ENCODE measurements around the gene LRRC8C.

LRRC8C gene

GRCh38 chr1:89723144-89723543, 90.2 kb downstream of the LRRC8C start:
- H3K4me2 ChIP-seq (ENCODE audit: low read length) = no peak overlapping the region
- H3K9me2 ChIP-seq (ENCODE audit: low read depth, low read length) = no peaks in the 10 kb centered on the region
- no peak overlapping the region for H3K27ac ChIP-seq (ENCODE audit: low read depth, low read length, poor library complexity, severe bottlenecking)
- no peak overlapping the region for H3K9ac ChIP-seq (ENCODE audit: low read length)
- H3K4me1 ChIP-seq (ENCODE audit: insufficient read depth, low read length, severe bottlenecking) = peaks cover 7% of the 10 kb centered on the region
- H3K27me3 ChIP-seq (ENCODE audit: insufficient read depth, low read length) = no peaks in the 10 kb centered on the region
- no peaks in the 10 kb centered on the region for H3K36me3 ChIP-seq (ENCODE audit: insufficient read depth, low read length)
- H3K4me3 ChIP-seq (ENCODE audit: low read depth, low read length, poor library complexity, severe bottlenecking) = no peak overlapping the region
- no peaks in the 10 kb centered on the region for H3K79me2 ChIP-seq (ENCODE audit: insufficient read depth, low read length)
- H2AFZ ChIP-seq (ENCODE audit: low read length) = no peak overlapping the region
- no peaks in the 10 kb centered on the region for H3K9me3 ChIP-seq (ENCODE audit: low read length)
- no peaks in the 10 kb centered on the region for H4K20me1 ChIP-seq (ENCODE audit: insufficient read depth, low read length)
- H3F3A ChIP-seq (ENCODE audit: insufficient read depth, low read length) = no peaks in the 10 kb centered on the region
- TF ChIP-seq CTCF (IDR thresholded peaks at IDR 0.05; ENCODE audit: low read length) = no peak
- TF ChIP-seq EZH2 (IDR thresholded peaks at IDR 0.05; ENCODE audit: borderline replicate concordance, low read length) = no peak

- no peak overlapping the region for H3K4me3 ChIP-seq (ENCODE audit: low read depth, low read length, poor library complexity, severe bottlenecking)
- H3K9ac ChIP-seq (ENCODE audit: low read length) = no peak overlapping the region
- no peaks in the 10 kb centered on the region for H3K36me3 ChIP-seq (ENCODE audit: insufficient read depth, low read length)
- no peak overlapping the region for H2AFZ ChIP-seq (ENCODE audit: low read length)
- H3K9me2 ChIP-seq (ENCODE audit: low read depth, low read length) = no peaks in the 10 kb centered on the region
- no peaks in the 10 kb centered on the region; the same call in 1 of the 2 replicates for H3K27me3 ChIP-seq (ENCODE audit: insufficient read depth, low read length)
- peaks cover 7% of the 10 kb centered on the region for H3K4me1 ChIP-seq (ENCODE audit: insufficient read depth, low read length, severe bottlenecking)
- no peak for TF ChIP-seq CTCF (IDR thresholded peaks at IDR 0.05; ENCODE audit: low read length)
- no peak for TF ChIP-seq EZH2 (IDR thresholded peaks at IDR 0.05; ENCODE audit: borderline replicate concordance, low read length)
- H3K4me2 ChIP-seq (ENCODE audit: low read length) = no peak overlapping the region
- H3K79me2 ChIP-seq (ENCODE audit: insufficient read depth, low read length) = no peaks in the 10 kb centered on the region
- H3F3A ChIP-seq (ENCODE audit: insufficient read depth, low read length) = no peaks in the 10 kb centered on the region
- no peaks in the 10 kb centered on the region for H4K20me1 ChIP-seq (ENCODE audit: insufficient read depth, low read length)
- no peaks in the 10 kb centered on the region for H3K9me3 ChIP-seq (ENCODE audit: low read length)
- H3K27ac ChIP-seq (ENCODE audit: low read depth, low read length, poor library complexity, severe bottlenecking) = no peak overlapping the region
These were observed 90.9 kb downstream of the LRRC8C start for GRCh38 chr1:89723863-89724262.

DNA sequence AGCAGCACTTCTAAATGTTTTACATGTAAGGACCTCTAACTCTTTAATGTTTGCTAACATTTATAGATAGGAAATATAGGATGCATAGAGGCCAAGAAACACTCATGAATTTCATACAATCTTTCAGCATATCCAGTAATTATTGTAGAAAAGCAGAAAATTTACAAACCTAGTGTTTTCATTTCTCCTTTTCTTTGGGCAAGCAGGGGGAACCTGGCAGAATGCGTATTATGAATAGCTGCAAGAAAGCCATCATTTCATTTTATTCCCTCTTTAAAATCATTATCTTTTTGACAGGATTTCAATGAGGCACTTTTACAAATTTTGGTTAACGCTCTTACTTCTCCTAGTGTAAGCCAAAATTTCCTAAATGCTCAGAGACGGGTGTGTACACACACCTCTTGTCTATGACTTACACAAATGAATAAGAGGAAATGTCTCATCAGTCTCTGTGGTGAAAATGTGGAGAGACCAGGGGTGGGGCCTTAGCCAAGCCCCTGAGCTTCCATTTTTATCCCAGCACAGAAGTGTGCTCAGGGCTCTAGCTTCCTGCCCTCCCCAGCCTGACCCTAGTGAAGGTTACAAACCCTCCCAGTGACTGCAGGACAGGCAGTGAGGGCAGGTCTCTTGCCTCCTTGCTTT, 91.6 kb downstream of the LRRC8C start:
- no peaks in the 10 kb centered on the region for H3K36me3 ChIP-seq (ENCODE audit: insufficient read depth, low read length)
- no peak overlapping the region for H3K4me3 ChIP-seq (ENCODE audit: low read depth, low read length, poor library complexity, severe bottlenecking)
- H3K9ac ChIP-seq (ENCODE audit: low read length) = no peak overlapping the region
- no peak overlapping the region for H3K4me2 ChIP-seq (ENCODE audit: low read length)
- no peak overlapping the region for H2AFZ ChIP-seq (ENCODE audit: low read length)
- TF ChIP-seq EZH2 (IDR thresholded peaks at IDR 0.05; ENCODE audit: borderline replicate concordance, low read length) (no peak), CTCF (IDR thresholded peaks at IDR 0.05; ENCODE audit: low read length) (no peak)
- H3K9me3 ChIP-seq (ENCODE audit: low read length) = no peaks in the 10 kb centered on the region
- H3K4me1 ChIP-seq (ENCODE audit: insufficient read depth, low read length, severe bottlenecking) = peaks cover 2% of the 10 kb centered on the region
- H3K79me2 ChIP-seq (ENCODE audit: insufficient read depth, low read length) = no peaks in the 10 kb centered on the region
- H3K9me2 ChIP-seq (ENCODE audit: low read depth, low read length) = no peaks in the 10 kb centered on the region
- no peaks in the 10 kb centered on the region for H3F3A ChIP-seq (ENCODE audit: insufficient read depth, low read length)
- no peaks in the 10 kb centered on the region for H4K20me1 ChIP-seq (ENCODE audit: insufficient read depth, low read length)
- no peak overlapping the region for H3K27ac ChIP-seq (ENCODE audit: low read depth, low read length, poor library complexity, severe bottlenecking)
- H3K27me3 ChIP-seq (ENCODE audit: insufficient read depth, low read length) = no peaks in the 10 kb centered on the region; the same call in 1 of the 2 replicates

All from OCI-LY1 (cell line).